Measurements from ENCODE around the gene ZNF579.

Gene ZNF579

DNA sequence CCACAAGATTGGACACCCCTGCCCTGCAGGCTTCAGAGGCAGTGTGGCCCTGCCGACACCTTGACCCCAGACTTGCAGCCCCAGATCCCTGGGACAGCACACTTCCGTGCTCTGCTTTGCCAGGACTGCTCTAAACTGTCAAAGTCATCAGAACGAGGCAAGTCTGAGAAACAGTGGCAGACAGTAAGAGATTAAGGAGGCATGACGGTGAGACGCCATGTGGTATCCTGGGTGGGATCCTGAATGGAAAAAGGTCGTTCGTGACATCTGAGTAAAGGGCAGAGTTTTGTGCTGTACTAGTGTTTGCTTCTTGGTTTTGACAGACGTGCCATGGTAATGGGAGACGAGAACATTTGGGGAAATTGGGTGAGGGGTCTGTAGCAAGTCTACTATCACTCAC is 13.8 kb downstream of the ZNF579 start:
- DNase-seq = no peak

- no peak for DNase-seq
Observed at GRCh38 chr19:55563261-55563690, 17.4 kb downstream of the ZNF579 start.

- DNase-seq = no peak
Observed at GRCh38 chr19:55559684-55560083, 21.0 kb downstream of the ZNF579 start.

DNA sequence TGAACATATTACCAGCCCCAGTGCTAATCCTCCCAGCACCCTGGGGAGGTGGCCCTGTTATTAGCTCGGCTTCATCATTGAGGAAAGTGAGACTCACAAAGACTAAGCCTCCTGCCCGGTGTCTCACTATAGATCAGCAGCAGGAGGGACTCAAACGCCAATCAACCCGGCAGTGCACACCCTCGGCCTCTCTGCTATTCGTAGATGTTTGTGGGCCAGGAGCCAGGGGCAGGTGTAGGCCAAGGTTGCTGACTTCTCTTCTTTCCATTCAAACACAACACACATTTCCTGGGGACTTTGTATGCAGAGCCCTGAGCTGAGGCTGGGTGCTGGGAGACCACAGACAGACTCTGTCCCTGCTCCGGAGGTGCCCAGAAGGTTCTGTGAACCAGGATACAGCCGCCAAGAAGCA is 25.9 kb downstream of the ZNF579 start:
- DNase-seq = no peak

DNA sequence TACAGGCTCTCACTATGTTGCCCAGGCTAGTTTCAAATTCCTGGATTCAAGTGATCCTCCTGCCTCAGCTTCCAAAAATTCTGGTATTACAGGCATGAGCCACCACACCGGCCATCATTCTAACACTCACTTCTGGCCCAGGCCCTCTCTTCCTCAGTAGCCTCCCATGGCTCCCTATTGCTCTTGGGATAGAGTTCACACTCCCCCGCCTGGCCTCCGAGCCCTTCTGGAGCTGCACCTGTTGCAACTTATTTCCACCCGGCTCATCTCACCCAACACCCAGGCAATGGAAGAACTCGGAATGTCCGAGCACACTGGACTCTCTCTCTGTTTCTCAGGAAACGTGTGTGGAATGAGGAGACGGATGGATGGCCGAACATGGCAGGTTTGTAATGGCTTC is 26.3 kb downstream of the ZNF579 start:
- no peak for DNase-seq

GRCh38 chr19:55553217-55554182 is 27.1 kb downstream of the ZNF579 start:
- no peak for DNase-seq

GRCh38 chr19:55552620-55553019 is 28.0 kb downstream of the ZNF579 start:
- no peak for DNase-seq

- no peak for DNase-seq
Observed at GRCh38 chr19:55552206-55552605, 28.4 kb downstream of the ZNF579 start.

GRCh38 chr19:55550321-55550650 is 30.4 kb downstream of the ZNF579 start:
- DNase-seq = no peak

DNA sequence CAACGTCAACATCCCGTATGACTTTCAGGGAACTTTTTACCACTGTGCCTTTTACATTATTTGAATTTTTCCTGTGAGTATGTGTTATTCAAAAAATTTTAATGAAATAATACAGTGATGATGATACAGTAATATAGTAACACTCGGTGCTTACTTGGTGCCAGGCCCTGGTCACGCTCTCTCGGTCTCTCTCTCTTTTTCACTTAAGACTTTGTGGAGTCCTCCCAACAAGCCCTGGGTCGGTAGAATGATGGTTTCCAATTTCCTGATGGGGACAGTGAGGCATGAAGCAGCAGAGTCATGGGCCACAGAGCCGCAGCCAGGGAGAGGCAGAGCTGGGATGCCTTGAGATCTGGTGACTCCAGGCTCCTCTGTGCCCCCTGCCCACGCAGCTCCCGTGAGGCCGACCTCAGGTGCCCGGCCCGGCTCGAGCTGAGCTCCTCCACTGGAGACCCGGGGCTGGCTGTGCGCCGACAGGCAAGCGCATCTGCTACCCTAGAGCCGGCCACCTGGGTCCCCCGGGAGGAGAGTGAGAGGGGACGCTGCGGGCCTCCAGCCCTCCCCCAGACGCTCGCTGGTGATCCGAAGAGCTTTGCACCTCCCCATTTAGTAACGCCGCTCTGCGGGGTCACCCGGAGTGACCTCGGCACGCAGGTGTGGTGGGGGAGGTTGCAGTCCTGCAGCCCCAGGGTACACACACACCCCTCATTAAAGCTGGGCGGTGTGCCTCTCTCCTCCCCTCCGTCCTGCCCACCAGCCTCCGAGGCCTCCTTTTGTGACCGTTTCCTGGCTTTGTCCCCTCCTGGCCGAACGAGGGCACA is 30.9 kb downstream of the ZNF579 start:
- DNase-seq = no peak

GRCh38 chr19:55546822-55547614 is 33.6 kb downstream of the ZNF579 start:
- DNase-seq = no peak

DNA sequence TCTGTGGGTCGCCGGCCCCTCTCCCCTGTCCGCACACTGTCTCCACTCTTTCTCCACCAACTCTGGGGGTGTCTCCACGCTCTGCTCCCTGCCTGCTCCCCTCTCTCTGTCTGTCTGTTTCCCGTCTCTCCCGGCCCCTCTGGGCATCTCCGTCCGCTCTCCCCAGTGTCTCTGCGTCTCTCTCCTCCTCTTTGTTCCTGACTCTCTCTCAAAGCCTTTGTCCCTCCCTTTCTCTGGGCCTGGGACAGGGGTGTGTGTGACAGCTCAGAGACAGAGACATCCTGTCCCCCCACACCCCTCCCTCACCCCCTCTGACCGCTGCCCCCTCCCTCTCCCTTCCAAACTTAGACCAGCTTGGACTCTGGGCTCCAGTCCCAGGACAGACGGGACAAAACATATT is 34.6 kb downstream of the ZNF579 start:
- no peak for DNase-seq

DNA sequence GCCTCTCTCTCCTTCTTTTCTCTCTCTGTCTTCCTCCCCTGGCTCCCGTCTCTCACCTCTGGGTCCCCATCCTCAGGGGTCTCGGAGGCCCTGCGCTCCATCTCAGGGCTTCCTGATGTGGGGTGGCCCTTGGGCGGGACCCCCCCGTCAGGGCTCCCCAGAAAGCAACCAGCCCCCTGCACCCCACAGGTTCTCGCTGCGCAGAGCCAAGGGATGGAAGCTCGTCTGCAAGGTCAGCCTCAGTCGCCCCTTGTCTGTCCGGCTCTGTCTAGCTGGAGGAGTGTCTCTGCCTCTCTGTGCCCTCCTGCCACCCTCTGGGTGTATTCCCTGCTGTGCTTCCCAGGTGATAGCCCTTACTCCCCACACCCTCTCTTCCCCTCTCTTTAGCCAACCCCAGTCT is 35.2 kb downstream of the ZNF579 start, which contains the start of gene SBK3:
Gene SBK3 (minus strand): TSS at position 101 of the 400 bp plus-strand sequence. CDS start 0 bp downstream, at position 101.
- no peak for DNase-seq

GRCh38 chr19:55544776-55545439 is 35.7 kb downstream of the ZNF579 start:
- no peak for DNase-seq

DNA sequence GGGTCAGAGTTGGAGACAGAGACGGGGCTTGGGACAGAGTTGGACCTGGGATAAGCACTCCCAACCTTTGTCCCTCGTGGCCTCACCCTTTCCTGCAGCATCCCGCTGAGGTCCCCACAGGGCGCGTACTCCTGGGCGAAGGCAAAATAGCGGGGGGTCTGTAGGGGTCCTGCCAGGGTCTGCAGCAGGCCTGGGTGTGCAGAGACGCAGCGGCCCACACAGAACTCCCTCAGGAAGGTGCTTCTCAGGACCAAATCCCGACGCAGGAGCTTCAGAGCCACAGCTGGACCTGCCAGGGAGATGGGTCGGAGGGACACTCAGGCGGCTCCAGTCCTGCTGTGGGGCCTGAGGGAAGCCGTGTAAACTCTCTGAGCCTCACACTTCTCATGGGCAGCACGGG is 36.6 kb downstream of the ZNF579 start:
- no peak for DNase-seq

GRCh38 chr19:55543567-55543966 is 37.1 kb downstream of the ZNF579 start:
- no peak for DNase-seq

GRCh38 chr19:55542292-55542855 is 38.3 kb downstream of the ZNF579 start:
- DNase-seq = no peak

DNA sequence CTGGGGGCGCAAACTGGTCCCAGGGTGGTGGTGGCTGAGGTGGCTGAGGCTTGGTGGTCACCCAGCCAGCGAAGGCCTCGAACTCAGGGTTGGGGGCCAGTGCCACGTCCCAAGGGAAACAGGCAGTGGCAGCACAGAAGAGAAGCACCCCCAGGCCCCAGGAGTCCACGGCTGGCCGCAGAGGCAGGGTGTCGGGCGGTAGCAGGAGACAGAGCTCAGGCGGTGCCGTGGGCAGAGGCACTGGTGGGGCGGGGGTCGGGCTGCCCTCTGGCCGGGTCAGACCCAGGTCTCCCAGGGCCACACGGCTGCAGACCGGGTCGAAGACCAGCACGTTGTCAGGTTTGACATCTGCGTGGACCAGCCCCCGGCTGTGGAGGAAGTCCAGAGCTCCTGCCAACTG is 39.6 kb downstream of the ZNF579 start:
- DNase-seq = no peak

DNA sequence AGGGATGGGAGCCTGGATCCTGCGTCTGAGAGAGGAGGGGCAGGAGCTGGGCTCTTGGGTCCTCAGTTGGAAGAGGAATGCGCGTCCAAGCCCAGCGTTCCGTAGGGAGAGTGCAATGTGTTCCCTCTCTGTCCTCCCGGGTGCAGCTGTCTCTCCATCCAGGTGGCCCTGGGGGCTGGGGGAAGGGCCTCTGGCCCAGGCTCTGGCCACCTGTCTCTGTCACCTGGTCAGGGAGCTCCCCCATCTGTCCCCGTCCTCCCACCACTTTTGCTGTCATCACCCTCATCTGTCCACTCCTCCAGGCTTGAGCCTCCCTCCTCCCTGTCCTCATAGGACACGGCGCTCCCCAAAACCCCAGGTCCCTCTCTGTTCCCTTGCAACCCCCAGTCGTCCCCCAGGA is 40.0 kb downstream of the ZNF579 start:
- DNase-seq = no peak

DNA sequence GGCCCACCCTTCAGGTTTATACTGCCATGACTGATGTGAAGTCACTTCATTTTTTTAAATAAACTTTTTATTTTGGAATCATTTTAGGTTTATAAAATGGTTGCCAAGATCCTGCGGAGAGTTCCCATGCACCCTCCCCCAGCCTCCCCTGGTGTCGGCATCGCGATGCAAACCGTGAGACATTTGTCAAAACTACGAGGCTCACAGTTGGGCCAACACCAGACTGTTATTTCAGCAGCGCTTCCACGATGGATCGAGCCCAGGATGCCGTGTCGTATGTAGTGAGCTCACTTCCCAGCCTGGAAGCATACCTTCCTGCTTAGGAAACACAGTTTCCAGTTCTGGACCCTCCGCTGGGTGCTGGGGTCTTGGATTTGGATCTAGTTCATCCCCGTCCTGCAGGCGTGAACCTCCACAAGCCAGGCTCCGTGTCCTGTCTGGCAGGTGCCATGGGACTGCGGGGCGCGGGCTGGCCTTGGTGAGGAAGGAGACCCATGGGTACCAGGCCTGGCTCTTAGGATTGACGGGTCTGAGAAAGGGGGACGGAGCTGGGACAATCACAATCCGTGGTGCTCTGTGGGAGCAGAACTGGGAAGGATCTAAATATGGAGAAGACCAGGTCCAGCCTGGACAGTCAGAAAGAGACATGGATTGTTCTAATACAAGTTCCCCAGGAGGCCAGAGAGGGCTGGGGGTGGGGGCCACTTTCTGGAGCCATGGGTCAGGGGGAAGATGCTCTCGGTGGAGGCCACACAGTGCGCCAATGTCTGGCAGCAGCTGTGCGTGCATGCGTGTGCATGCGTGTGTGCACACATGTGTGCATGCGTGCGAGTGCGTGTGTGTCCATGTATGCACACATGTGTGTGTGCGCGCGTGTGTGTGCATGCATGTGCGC is 41.3 kb downstream of the ZNF579 start:
- no peak for DNase-seq

GRCh38 chr19:55538132-55538531 is 42.5 kb downstream of the ZNF579 start:
- DNase-seq = no peak

Data from COR-L47 (cell line).